GM19035 (cell line): ENCODE data around the gene CT47A7.
"Not testable (repeated sequence)": the region's sequence is repeated elsewhere in the genome, so short reads cannot be mapped to it uniquely, and the experiment has no call there.

Source experiments
- ATAC-seq: cut with Tn5 transposase; IDR thresholded peaks from one replicate; pipeline ENCODE4 v1.9.1; 2021; ENCODE audit not compliant: unreplicated experiment

The CT47A7 gene

DNA sequence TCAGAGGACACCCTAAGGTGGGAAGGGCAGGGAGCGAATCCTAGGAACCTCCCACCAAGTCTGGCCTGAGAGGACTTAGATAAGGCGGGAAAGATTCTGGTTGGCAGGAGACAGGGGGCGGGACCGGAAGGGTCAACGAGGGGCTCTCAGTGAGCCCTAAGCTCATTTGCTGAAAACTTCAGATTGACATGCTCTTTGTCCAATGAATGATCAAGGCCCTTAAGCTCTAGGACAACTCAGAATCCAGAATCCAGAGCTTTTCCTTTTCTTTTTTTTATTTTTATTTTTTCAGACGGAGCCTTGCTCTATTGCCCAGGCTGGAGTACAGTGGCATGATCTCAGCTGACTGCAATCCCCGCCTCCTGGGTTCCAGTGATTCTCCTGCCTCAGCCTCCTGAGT is at the start of gene CT47A7:
Gene CT47A7, minus strand, starts transcription at position 101 of the 400 bp plus-strand sequence. CDS start 255 bp downstream, outside the sequence.
- ATAC-seq: not testable (repeated sequence)

DNA sequence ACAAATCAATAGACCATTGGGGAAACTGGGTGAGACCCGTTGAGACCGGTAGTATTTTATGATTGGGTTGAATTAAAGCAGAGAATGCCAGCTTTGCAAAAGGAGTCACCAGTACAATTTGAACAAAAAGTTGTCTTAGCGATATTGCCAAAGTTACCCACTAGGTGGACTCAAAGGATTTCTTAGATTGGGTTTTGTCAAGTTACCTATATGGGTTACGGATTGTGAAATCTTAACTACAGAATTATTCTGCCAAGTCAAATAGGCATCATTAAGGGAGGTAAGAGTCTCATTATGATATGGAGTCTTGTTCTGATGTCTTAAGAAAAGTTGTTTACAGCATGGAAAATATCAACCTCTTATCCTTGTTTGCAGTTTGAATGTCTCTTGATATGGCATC is 44.2 kb upstream of the CT47A7 start:
- no peak for ATAC-seq

DNA sequence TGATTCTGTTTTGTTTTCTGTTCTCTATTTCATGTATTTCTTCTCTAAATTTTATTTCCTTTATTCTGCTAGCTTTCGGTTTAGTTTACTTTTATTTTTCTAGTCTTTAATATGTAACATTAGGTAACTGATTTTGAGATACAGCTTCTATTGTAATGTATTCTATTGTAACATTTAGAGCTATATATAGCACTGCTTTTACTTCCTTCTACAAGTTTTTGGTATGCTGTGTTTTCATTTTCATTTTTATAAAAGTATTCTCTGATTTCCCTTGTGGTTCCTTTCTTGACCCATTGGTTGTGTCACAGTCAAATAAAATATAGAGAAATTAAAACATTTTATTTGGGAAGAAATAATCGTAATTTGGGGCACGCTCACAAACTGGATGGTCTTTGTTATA is 43.0 kb upstream of the CT47A7 start:
- no peak for ATAC-seq

DNA sequence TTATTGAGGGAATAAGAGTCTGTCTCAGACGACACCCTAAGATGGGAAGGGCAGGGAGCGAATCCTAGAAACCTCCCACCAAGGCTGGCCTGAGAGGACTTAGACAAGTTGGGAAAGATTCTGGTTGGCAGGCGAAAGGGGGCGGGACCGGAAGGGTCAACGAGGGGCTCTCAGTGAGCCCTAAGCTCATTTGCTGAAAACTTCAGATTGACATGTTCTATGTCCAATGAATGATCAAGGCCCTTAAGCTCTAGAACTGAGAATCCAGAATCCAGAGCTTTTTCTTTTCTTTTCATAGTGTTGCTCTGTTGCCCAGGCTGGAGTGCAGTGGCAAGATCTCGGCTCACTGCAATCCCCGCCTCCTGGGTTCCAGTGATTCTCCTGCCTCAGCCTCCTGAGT is 29.3 kb upstream of the CT47A7 start, which contains the start of gene CT47A1:
Gene CT47A1, minus strand, starts transcription at position 101 of the 400 bp plus-strand sequence. CDS start 231 bp downstream, outside the sequence.
- ATAC-seq: not testable (repeated sequence)
